Measurements from ENCODE around the gene GEMIN7.

GRCh38 chr19:45071545-45071938 is 7.5 kb upstream of the GEMIN7 start:
- TF ChIP-seq CTCF (IDR thresholded peaks at IDR 0.05; ENCODE audit: low read depth, low read length, missing input control) (no peak), GABPA (IDR thresholded peaks at IDR 0.05 in 1 of 2, conservative IDR thresholded peaks at IDR 0.05 in 1 of 2) (no peak), REST (IDR thresholded peaks at IDR 0.05) (no peak), RAD21 (IDR thresholded peaks at IDR 0.05) (no peak), JUND (IDR thresholded peaks at IDR 0.05) (no peak), FOXA2 (IDR thresholded peaks at IDR 0.05) (no peak), EGR1 (IDR thresholded peaks at IDR 0.05; ENCODE audit: low read depth in 2 of 2) (no peak), TAF1 (conservative IDR thresholded peaks at IDR 0.05) (no peak), FOXA1 (IDR thresholded peaks at IDR 0.05) (no peak), ZBTB33 (IDR thresholded peaks at IDR 0.05) (no peak), MAX (IDR thresholded peaks at IDR 0.05) (no peak), ATF3 (IDR thresholded peaks at IDR 0.05) (no peak), YY1 (IDR thresholded peaks at IDR 0.05) (no peak), HNF4A (conservative IDR thresholded peaks at IDR 0.05) (no peak)
